Urothelium cell line (cell line): Measurements from ENCODE around the gene AMFR.

Experiments
- DNase-seq: peaks from one replicate; pipeline ENCODE4 v3.0.0; 2011; ENCODE audit warnings: low spot score, mixed read lengths
- FAIRE-seq: peaks from 2 replicates; lab custom pipeline; 2011; peaks lifted over from hg19 to GRCh38; lab: Jason Lieb, UNC

Gene AMFR

GRCh38 chr16:56424791-56425438, 430 bp downstream of the AMFR start:
- no peak for FAIRE-seq
- no peak for DNase-seq

GRCh38 chr16:56424404-56424764, 961 bp downstream of the AMFR start:
- DNase-seq (peak; percentile 4), FAIRE-seq (no peak)

GRCh38 chr16:56423584-56424403, 1.6 kb downstream of the AMFR start:
- no peak for DNase-seq
- FAIRE-seq = no peak

- DNase-seq (no peak), FAIRE-seq (no peak)
Measured at GRCh38 chr16:56422896-56423441, 2.4 kb downstream of the AMFR start.

GRCh38 chr16:56421976-56422669, 3.2 kb downstream of the AMFR start:
- DNase-seq (no peak), FAIRE-seq (no peak)

- FAIRE-seq = no peak
- DNase-seq = no peak
Measured at GRCh38 chr16:56421313-56421712, 4.0 kb downstream of the AMFR start.

- no peak for FAIRE-seq
- DNase-seq = no peak
Measured at GRCh38 chr16:56420613-56421012, 4.7 kb downstream of the AMFR start.

- FAIRE-seq (no peak), DNase-seq (no peak)
Measured at GRCh38 chr16:56419740-56420548, 5.4 kb downstream of the AMFR start.

GRCh38 chr16:56417138-56417537, 8.2 kb downstream of the AMFR start:
- no peak for FAIRE-seq
- no peak for DNase-seq

GRCh38 chr16:56415875-56416274, 9.5 kb downstream of the AMFR start:
- no peak for DNase-seq
- no peak for FAIRE-seq

GRCh38 chr16:56414366-56414765, 11.0 kb downstream of the AMFR start:
- FAIRE-seq (no peak), DNase-seq (no peak)

- FAIRE-seq (no peak), DNase-seq (no peak)
Measured at GRCh38 chr16:56413381-56413780, 12.0 kb downstream of the AMFR start.

GRCh38 chr16:56411624-56412023, 13.7 kb downstream of the AMFR start:
- DNase-seq = no peak
- FAIRE-seq = no peak

GRCh38 chr16:56411123-56411522, 14.2 kb downstream of the AMFR start:
- no peak for DNase-seq
- FAIRE-seq = no peak

GRCh38 chr16:56409195-56409594, 16.1 kb downstream of the AMFR start:
- DNase-seq (no peak), FAIRE-seq (no peak)

- FAIRE-seq (no peak), DNase-seq (no peak)
Measured at GRCh38 chr16:56408379-56409098, 16.8 kb downstream of the AMFR start.

- FAIRE-seq (no peak), DNase-seq (no peak)
Measured at GRCh38 chr16:56405977-56406672, 19.2 kb downstream of the AMFR start.

GRCh38 chr16:56401482-56401881, 23.9 kb downstream of the AMFR start:
- peak; percentile 28 for DNase-seq
- FAIRE-seq = peak; percentile 17

GRCh38 chr16:56400458-56400857, 24.9 kb downstream of the AMFR start:
- no peak for FAIRE-seq

GRCh38 chr16:56399486-56399885, 25.9 kb downstream of the AMFR start:
- FAIRE-seq (no peak), DNase-seq (no peak)

More at GRCh38 chr16:56400458-56400857, 24.9 kb downstream of the AMFR start:
- no peak for DNase-seq
